Osteoblast (primary cell): ENCODE results near the gene EFCAB6. TPM values are rescaled to one million over a fixed set of nuclear protein-coding genes. Genes with fewer than 3 reads are reported as not detected.

Experiments
- DNase-seq: peaks from one replicate; pipeline ENCODE4 v3.0.0; 2011; ENCODE audit warnings: low spot score, mixed read lengths; ENCODE audit not compliant: insufficient read length; ENCODE audit errors: missing footprints
- H2AFZ ChIP-seq: 2 replicates; pipeline ENCODE4 v1.6.0; 2011; ENCODE audit warnings: mild to moderate bottlenecking, low read length
- H3K27ac ChIP-seq: 2 replicates; pipeline ENCODE4 v1.5.1; 2011; ENCODE audit warnings: mild to moderate bottlenecking, low read depth, low read length, moderate library complexity
- H3K27me3 ChIP-seq: 2 replicates; pipeline ENCODE4 v1.6.0; 2012; ENCODE audit warnings: mild to moderate bottlenecking, control low read depth, inconsistent platforms, low read length, moderate library complexity; ENCODE audit not compliant: insufficient read depth
- H3K36me3 ChIP-seq: 2 replicates; pipeline ENCODE4 v1.5.1; 2011; ENCODE audit warnings: mild to moderate bottlenecking, low read length, control low read depth, moderate library complexity; ENCODE audit not compliant: insufficient read depth
- H3K4me1 ChIP-seq: 2 replicates; pipeline ENCODE4 v1.5.1; 2011; ENCODE audit warnings: mild to moderate bottlenecking, low read length, control low read depth, moderate library complexity; ENCODE audit not compliant: insufficient read depth
- H3K4me2 ChIP-seq: 2 replicates; pipeline ENCODE4 v1.6.0; 2011; ENCODE audit warnings: mild to moderate bottlenecking, low read length; ENCODE audit not compliant: insufficient read depth
- H3K4me3 ChIP-seq: fragments of 200-600 bp; sonication (generic); 3 replicates; pipeline ENCODE4 v1.5.1; 2012; ENCODE audit warnings: mild to moderate bottlenecking, low read length, inconsistent platforms; ENCODE audit not compliant: insufficient read depth
- H3K79me2 ChIP-seq: 2 replicates; pipeline ENCODE4 v1.6.0; 2012; ENCODE audit warnings: mild to moderate bottlenecking, low read length, control low read depth, inconsistent platforms; ENCODE audit not compliant: insufficient read depth
- H3K9me3 ChIP-seq: 2 replicates; pipeline ENCODE4 v1.5.1; 2011; ENCODE audit warnings: low read depth, low read length, control low read depth
- H4K20me1 ChIP-seq: 2 replicates; pipeline ENCODE4 v1.6.0; 2012; ENCODE audit warnings: mild to moderate bottlenecking, low read length, control low read depth; ENCODE audit not compliant: insufficient read depth
- total RNA-seq: library from RNA; depleted of rRNA; stranded (reverse); fragments of >200 nt; gene quantifications from 2 replicates; pipeline ENCODE4 v1.2.3, GENCODE V29; 2012
- TF ChIP-seq, protein P1 (sequence below): IDR thresholded peaks from 2 replicates; pipeline ENCODE4 v1.5.1; 2011; ENCODE audit warnings: mild to moderate bottlenecking, low read depth, low read length, moderate library complexity; ENCODE audit errors: extremely low read depth

The EFCAB6 gene
- total RNA-seq, 1 donor, result 1.8 TPM

DNA sequence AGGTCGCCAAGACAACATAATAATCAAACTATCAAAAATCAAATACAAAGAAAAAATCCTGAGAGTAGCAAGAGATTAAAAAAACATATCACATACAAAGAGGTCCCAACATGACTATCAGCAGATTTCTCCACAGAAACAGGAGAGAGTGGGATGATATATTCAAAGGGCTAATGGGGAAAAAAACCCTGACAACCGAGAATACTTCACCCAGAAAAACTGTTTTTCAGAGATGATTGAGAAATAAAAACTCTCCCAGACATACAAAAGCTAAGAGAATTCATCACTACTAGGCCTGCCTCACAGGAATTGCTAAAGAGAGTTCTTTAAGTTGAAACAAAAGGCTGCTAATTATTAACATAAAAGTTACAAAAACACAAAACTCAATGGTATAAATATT, 108.1 kb downstream of the EFCAB6 start:
- Histone ChIP-seq H4K20me1 (no peaks in the 10 kb centered on the region), H3K79me2 (no peaks in the 10 kb centered on the region), H2AFZ (no peak overlapping the region), H3K9me3 (no peaks in the 10 kb centered on the region), H3K4me1 (no peaks in the 10 kb centered on the region), H3K27ac (no peak overlapping the region), H3K4me2 (no peak overlapping the region), H3K27me3 (no peaks in the 10 kb centered on the region), H3K36me3 (no peaks in the 10 kb centered on the region), H3K4me3 (no peak overlapping the region)
- no peak for DNase-seq
- TF ChIP-seq, protein P1, sequence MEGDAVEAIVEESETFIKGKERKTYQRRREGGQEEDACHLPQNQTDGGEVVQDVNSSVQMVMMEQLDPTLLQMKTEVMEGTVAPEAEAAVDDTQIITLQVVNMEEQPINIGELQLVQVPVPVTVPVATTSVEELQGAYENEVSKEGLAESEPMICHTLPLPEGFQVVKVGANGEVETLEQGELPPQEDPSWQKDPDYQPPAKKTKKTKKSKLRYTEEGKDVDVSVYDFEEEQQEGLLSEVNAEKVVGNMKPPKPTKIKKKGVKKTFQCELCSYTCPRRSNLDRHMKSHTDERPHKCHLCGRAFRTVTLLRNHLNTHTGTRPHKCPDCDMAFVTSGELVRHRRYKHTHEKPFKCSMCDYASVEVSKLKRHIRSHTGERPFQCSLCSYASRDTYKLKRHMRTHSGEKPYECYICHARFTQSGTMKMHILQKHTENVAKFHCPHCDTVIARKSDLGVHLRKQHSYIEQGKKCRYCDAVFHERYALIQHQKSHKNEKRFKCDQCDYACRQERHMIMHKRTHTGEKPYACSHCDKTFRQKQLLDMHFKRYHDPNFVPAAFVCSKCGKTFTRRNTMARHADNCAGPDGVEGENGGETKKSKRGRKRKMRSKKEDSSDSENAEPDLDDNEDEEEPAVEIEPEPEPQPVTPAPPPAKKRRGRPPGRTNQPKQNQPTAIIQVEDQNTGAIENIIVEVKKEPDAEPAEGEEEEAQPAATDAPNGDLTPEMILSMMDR, result no peak

DNA sequence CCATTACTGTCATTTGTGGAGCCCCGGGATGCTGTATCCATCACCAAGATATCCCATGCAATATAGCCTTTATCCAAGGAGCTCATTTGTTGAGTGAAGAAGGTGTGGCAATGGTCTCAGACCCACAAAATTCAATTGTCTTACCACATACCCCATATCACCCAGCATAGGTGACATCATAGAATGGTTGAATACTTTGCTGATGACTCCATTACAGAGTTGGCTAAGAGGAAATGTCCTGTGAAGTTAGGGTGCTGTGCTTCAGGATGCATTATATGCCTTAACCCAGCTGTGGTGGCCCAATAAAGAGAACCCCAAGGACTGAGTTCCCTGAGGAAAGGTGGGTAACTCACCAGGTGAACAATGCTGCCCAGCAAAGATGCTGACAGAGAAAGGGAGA, 113.7 kb downstream of the EFCAB6 start:
- no peaks in the 10 kb centered on the region for H3K36me3 ChIP-seq
- no peaks in the 10 kb centered on the region for H4K20me1 ChIP-seq
- H3K4me3 ChIP-seq, result no peak overlapping the region
- no peaks in the 10 kb centered on the region for H3K27me3 ChIP-seq
- no peak overlapping the region for H3K4me2 ChIP-seq
- TF ChIP-seq, protein P1, result no peak
- no peak overlapping the region for H2AFZ ChIP-seq
- no peaks in the 10 kb centered on the region for H3K9me3 ChIP-seq
- H3K4me1 ChIP-seq, result no peaks in the 10 kb centered on the region
- no peak overlapping the region for H3K27ac ChIP-seq
- no peak for DNase-seq
- no peaks in the 10 kb centered on the region for H3K79me2 ChIP-seq

DNA sequence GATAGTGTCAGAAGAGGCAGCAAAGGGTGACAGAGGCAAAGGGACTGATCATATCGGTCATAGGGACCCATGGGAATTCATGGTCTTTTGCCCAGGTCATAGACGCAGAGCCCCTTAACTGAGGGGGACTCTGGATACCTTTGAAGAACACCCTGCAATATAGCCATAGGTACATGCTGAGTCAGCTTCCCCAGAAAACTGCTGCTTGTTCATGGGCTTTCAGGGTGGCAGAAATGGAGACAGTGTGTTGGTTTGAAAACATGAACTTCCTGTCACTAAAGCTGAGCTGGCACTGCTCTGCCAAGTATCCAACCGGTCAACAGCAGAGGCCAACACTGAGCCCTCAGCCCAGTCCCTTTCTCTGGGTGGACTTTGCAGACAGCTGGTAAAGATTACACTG, 114.2 kb downstream of the EFCAB6 start:
- Histone ChIP-seq H3K4me2 (no peak overlapping the region), H3K36me3 (no peaks in the 10 kb centered on the region), H3K4me3 (no peak overlapping the region), H3K9me3 (no peaks in the 10 kb centered on the region), H3K27me3 (no peaks in the 10 kb centered on the region), H3K79me2 (no peaks in the 10 kb centered on the region), H3K27ac (no peak overlapping the region), H2AFZ (no peak overlapping the region), H4K20me1 (no peaks in the 10 kb centered on the region), H3K4me1 (no peaks in the 10 kb centered on the region)
- TF ChIP-seq, protein P1, result no peak
- DNase-seq, result no peak

DNA sequence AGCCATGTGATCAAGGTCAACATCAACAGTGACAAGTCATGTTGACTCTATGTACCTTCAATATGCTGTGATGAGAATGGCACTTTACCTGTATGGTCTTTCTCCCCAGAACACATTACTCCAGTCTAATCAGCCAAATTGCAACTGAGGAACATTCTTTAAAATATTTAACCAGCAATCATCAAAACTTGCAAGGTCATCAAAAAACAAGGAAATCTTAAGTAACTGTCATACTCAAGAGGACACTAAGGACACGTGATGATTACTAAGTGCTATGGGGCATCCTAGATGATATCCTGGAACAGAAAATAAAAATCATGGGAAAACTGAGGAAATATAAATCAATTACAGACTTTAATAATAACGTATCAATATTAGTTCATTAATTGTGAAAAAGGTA, 118.9 kb downstream of the EFCAB6 start:
- H3K9me3 ChIP-seq, result no peaks in the 10 kb centered on the region
- H3K4me1 ChIP-seq, result no peaks in the 10 kb centered on the region
- no peak overlapping the region for H3K4me3 ChIP-seq
- H3K27me3 ChIP-seq, result no peaks in the 10 kb centered on the region
- no peaks in the 10 kb centered on the region for H3K79me2 ChIP-seq
- H2AFZ ChIP-seq, result no peak overlapping the region
- no peak for DNase-seq
- no peaks in the 10 kb centered on the region for H3K36me3 ChIP-seq
- H3K27ac ChIP-seq, result no peak overlapping the region
- TF ChIP-seq, protein P1, result no peak
- H4K20me1 ChIP-seq, result no peaks in the 10 kb centered on the region
- no peak overlapping the region for H3K4me2 ChIP-seq
